ENCODE data around the gene CTU2. TPM values are rescaled to one million over a fixed set of nuclear protein-coding genes. Genes with fewer than 3 reads are reported as not detected.

The CTU2 gene
- total and polyA plus RNA-seq, 9 of the 15 experiments (the other 6 are each of a cell fraction or from before 2014, with no cell fraction given), result 1.3 to 105 (median 23.2) TPM

DNA sequence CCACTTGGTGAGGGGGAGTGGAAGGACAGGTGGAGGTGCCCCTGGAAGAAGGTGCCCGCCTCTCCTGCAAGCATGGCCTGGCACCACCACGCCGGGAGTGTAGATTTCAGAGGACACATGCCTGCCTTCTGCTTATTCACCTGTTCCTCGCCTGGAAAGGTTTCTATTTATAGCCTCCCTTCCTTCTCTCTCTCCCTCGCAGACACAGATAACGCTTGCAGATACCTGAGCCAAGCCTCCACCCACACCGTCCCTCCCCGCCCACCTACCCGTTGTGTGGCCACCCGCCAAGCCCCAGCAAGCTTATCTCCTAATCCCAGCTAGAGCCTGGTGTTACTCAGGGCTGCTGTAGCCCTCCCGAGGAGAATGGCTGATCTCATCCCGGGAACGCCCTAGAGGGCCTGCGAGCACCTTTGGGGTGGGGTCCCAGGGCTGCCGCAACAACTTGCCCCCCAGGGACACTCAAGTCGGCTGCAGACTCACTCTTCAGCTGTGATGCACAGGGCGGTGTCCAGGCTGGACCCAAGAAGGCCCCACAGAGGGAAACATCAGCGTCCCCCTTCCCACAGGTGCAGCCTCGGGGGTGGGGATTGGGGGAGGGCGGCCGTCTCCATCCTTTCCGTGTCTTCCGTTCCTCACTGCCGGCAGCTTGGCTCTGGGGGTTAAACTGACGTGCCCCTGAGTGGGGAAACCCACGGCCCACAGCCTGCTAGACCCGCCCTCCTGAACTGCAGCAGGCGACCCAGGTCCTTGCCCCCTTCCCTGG, 18.1 kb upstream of the CTU2 start (continued):
- TF ChIP-seq, protein P1, sequence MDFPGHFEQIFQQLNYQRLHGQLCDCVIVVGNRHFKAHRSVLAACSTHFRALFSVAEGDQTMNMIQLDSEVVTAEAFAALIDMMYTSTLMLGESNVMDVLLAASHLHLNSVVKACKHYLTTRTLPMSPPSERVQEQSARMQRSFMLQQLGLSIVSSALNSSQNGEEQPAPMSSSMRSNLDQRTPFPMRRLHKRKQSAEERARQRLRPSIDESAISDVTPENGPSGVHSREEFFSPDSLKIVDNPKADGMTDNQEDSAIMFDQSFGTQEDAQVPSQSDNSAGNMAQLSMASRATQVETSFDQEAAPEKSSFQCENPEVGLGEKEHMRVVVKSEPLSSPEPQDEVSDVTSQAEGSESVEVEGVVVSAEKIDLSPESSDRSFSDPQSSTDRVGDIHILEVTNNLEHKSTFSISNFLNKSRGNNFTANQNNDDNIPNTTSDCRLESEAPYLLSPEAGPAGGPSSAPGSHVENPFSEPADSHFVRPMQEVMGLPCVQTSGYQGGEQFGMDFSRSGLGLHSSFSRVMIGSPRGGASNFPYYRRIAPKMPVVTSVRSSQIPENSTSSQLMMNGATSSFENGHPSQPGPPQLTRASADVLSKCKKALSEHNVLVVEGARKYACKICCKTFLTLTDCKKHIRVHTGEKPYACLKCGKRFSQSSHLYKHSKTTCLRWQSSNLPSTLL (IDR thresholded peaks at IDR 0.05), result no peak
- TF ChIP-seq, protein P2, sequence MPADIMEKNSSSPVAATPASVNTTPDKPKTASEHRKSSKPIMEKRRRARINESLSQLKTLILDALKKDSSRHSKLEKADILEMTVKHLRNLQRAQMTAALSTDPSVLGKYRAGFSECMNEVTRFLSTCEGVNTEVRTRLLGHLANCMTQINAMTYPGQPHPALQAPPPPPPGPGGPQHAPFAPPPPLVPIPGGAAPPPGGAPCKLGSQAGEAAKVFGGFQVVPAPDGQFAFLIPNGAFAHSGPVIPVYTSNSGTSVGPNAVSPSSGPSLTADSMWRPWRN (IDR thresholded peaks at IDR 0.05; ENCODE audit: low read depth), result peak; percentile 80
- TF ChIP-seq MAZ (CRISPR knock-in tag; conservative IDR thresholded peaks at IDR 0.05 in 1 of 2, IDR thresholded peaks at IDR 0.05 in 1 of 2) (peak; percentile 63 to 77; a peak in 2 of 4 replicates), BRD9 (IDR thresholded peaks at IDR 0.05; ENCODE audit: low read depth, partially characterized antibody) (no peak), THRAP3 (IDR thresholded peaks at IDR 0.05; ENCODE audit: borderline replicate concordance) (no peak; the same call in 1 of the 2 replicates), MED1 (CRISPR knock-in tag; IDR thresholded peaks at IDR 0.05; ENCODE audit: borderline replicate concordance) (no peak), SOX6 (IDR thresholded peaks at IDR 0.05) (peak; percentile 96), ZNF408 (CRISPR knock-in tag; IDR thresholded peaks at IDR 0.05; ENCODE audit: low read depth) (no peak), NFXL1 (CRISPR knock-in tag; IDR thresholded peaks at IDR 0.05) (no peak), LCOR (CRISPR knock-in tag; IDR thresholded peaks at IDR 0.05) (peak; percentile 81), KLF1 (tag; IDR thresholded peaks at IDR 0.05) (peak; percentile 91), CREB1 (IDR thresholded peaks at IDR 0.05) (peak; percentile 65; the same call in 1 of the 2 replicates), CREB1 (CRISPR knock-in tag; IDR thresholded peaks at IDR 0.05) (no peak; the same call in 1 of the 2 replicates), MAFF (IDR thresholded peaks at IDR 0.05; ENCODE audit: low read length) (no peak), HMGN3 (IDR thresholded peaks at IDR 0.05; ENCODE audit: borderline replicate concordance, extremely low read depth, insufficient read length, low read depth, low read length) (peak; percentile 95), CREM (IDR thresholded peaks at IDR 0.05; ENCODE audit: low read depth) (peak; percentile 89), PHB (CRISPR knock-in tag; IDR thresholded peaks at IDR 0.05) (no peak), ZNF41 (CRISPR knock-in tag; conservative IDR thresholded peaks at IDR 0.05) (no peak)
- TF ChIP-seq, protein P3, sequence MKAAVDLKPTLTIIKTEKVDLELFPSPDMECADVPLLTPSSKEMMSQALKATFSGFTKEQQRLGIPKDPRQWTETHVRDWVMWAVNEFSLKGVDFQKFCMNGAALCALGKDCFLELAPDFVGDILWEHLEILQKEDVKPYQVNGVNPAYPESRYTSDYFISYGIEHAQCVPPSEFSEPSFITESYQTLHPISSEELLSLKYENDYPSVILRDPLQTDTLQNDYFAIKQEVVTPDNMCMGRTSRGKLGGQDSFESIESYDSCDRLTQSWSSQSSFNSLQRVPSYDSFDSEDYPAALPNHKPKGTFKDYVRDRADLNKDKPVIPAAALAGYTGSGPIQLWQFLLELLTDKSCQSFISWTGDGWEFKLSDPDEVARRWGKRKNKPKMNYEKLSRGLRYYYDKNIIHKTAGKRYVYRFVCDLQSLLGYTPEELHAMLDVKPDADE (conservative IDR thresholded peaks at IDR 0.05; ENCODE audit: control insufficient read depth, low read depth, low read length), result 0 out of 2 replicates have a peak, but pooled peaks have one; percentile 29
- TF ChIP-seq, protein P4, sequence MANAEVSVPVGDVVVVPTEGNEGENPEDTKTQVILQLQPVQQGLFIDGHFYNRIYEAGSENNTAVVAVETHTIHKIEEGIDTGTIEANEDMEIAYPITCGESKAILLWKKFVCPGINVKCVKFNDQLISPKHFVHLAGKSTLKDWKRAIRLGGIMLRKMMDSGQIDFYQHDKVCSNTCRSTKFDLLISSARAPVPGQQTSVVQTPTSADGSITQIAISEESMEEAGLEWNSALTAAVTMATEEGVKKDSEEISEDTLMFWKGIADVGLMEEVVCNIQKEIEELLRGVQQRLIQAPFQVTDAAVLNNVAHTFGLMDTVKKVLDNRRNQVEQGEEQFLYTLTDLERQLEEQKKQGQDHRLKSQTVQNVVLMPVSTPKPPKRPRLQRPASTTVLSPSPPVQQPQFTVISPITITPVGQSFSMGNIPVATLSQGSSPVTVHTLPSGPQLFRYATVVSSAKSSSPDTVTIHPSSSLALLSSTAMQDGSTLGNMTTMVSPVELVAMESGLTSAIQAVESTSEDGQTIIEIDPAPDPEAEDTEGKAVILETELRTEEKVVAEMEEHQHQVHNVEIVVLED (CRISPR knock-in tag; IDR thresholded peaks at IDR 0.05), result no peak
- TF ChIP-seq, protein P5, sequence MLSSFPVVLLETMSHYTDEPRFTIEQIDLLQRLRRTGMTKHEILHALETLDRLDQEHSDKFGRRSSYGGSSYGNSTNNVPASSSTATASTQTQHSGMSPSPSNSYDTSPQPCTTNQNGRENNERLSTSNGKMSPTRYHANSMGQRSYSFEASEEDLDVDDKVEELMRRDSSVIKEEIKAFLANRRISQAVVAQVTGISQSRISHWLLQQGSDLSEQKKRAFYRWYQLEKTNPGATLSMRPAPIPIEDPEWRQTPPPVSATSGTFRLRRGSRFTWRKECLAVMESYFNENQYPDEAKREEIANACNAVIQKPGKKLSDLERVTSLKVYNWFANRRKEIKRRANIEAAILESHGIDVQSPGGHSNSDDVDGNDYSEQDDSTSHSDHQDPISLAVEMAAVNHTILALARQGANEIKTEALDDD (IDR thresholded peaks at IDR 0.05), result 0 out of 2 replicates have a peak, but pooled peaks have one; percentile 56
